ENCODE results near the gene EIF4EBP2. TPM values are rescaled to one million over a fixed set of nuclear protein-coding genes. Genes with fewer than 3 reads are reported as not detected.
A peak's percentile ranks its signal among the peaks of the same experiment; 100 is the strongest.

Gene EIF4EBP2
- polyA plus RNA-seq, 1 donor (not counting 4 experiments of a cell fraction or from before 2014, with no cell fraction given), result 18.9 TPM

DNA sequence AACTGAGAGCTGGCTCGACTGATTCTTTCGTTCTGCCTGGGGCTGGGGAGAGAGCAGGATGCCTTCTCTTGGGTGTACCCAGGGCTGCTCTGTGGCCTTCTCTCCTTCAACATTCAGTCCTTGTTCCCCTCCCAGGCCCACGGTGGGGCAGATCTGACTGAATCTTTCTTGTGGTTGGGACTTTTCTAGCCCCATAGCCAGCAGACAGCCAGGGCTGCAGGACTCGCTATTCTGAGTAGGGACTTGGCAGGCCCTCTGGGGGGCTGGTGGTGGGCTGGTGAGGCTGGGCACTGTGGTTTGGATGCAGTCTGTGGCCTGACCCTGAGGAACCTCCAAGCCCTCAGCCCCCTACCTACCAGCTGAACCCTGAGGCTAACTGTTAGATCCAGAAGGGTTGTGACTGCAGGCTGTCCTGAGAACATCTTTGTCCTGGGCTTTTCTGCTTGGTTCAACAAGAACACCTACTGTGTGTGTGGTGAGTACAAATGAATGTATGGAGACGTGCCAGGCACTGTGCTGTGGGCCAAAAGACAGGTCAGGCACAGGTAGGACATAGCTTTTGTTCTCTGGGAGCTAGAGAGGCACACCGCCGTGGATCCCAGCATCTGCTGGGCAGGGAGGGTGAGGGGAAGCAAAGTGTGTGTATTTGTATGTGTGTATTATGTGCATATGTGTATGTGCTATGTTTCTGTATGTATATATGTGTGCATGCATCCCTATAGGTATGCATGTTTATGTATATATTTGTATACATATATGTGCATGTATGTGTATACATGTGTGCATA lies 72.5 kb downstream of the EIF4EBP2 start:
- Histone ChIP-seq H3K9me3 (ENCODE audit: control insufficient read depth, low read depth, low read length) (no peaks in the 10 kb centered on the region), H3K4me3 (ENCODE audit: control insufficient read depth in 2 of 3, extremely low read depth in 1 of 3, insufficient read depth in 2 of 3, low read depth in 1 of 3, low read length in 3 of 3) (no peak overlapping the region), H3K27me3 (ENCODE audit: control insufficient read depth, extremely low read depth, insufficient read depth, low read length) (peaks cover 2% of the 10 kb centered on the region), H3K4me2 (ENCODE audit: control insufficient read depth, extremely low read depth, insufficient read depth, low read depth, low read length) (no peak overlapping the region), H3K9ac (ENCODE audit: control insufficient read depth, extremely low read depth, insufficient read depth, low read length) (no peak overlapping the region), H3K9me1 (ENCODE audit: control insufficient read depth, extremely low read depth, insufficient read depth, low read length) (no peaks in the 10 kb centered on the region), H3K79me2 (ENCODE audit: control insufficient read depth, insufficient read depth, low read length) (no peaks in the 10 kb centered on the region), H3K27ac (ENCODE audit: control insufficient read depth, insufficient read depth, low read length) (no peak overlapping the region), H2AFZ (ENCODE audit: control insufficient read depth, low read length) (no peak overlapping the region), H3K4me1 (ENCODE audit: control insufficient read depth, extremely low read depth, insufficient read depth, low read length) (peaks cover 36% of the 10 kb centered on the region), H4K20me1 (ENCODE audit: control insufficient read depth, extremely low read depth, insufficient read depth, low read length) (peaks cover 5% of the 10 kb centered on the region), H3K36me3 (ENCODE audit: control insufficient read depth in 2 of 2, extremely low read depth in 1 of 2, insufficient read depth in 2 of 2, low read length in 2 of 2) (no peaks in the 10 kb centered on the region)
- no peak for DNase-seq (ENCODE audit: low read depth, low spot score)
- TF ChIP-seq, protein P1, sequence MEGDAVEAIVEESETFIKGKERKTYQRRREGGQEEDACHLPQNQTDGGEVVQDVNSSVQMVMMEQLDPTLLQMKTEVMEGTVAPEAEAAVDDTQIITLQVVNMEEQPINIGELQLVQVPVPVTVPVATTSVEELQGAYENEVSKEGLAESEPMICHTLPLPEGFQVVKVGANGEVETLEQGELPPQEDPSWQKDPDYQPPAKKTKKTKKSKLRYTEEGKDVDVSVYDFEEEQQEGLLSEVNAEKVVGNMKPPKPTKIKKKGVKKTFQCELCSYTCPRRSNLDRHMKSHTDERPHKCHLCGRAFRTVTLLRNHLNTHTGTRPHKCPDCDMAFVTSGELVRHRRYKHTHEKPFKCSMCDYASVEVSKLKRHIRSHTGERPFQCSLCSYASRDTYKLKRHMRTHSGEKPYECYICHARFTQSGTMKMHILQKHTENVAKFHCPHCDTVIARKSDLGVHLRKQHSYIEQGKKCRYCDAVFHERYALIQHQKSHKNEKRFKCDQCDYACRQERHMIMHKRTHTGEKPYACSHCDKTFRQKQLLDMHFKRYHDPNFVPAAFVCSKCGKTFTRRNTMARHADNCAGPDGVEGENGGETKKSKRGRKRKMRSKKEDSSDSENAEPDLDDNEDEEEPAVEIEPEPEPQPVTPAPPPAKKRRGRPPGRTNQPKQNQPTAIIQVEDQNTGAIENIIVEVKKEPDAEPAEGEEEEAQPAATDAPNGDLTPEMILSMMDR (optimal IDR thresholded peaks at IDR 0.05 in 1 of 3, IDR thresholded peaks at IDR 0.05 in 1 of 3, conservative IDR thresholded peaks at IDR 0.05 in 1 of 3; ENCODE audit: extremely low read depth in 1 of 3, insufficient read depth in 2 of 3, low read length in 3 of 3), result no peak
- dilution Hi-C loops (cut with MboI; ENCODE audit: extremely low pct_ligation_motif_present, low sequenced_read_pairs), result no loop called here
- FAIRE-seq, result no peak

- Histone ChIP-seq H3K79me2 (ENCODE audit: control insufficient read depth, insufficient read depth, low read length) (no peaks in the 10 kb centered on the region), H4K20me1 (ENCODE audit: control insufficient read depth, extremely low read depth, insufficient read depth, low read length) (peaks cover 5% of the 10 kb centered on the region), H2AFZ (ENCODE audit: control insufficient read depth, low read length) (no peak overlapping the region), H3K9me3 (ENCODE audit: control insufficient read depth, low read depth, low read length) (no peaks in the 10 kb centered on the region), H3K27ac (ENCODE audit: control insufficient read depth, insufficient read depth, low read length) (no peak overlapping the region), H3K9ac (ENCODE audit: control insufficient read depth, extremely low read depth, insufficient read depth, low read length) (peak overlapping the region; percentile 63), H3K27me3 (ENCODE audit: control insufficient read depth, extremely low read depth, insufficient read depth, low read length) (peaks cover 2% of the 10 kb centered on the region), H3K4me2 (ENCODE audit: control insufficient read depth, extremely low read depth, insufficient read depth, low read depth, low read length) (peak overlapping the region; percentile 79), H3K4me1 (ENCODE audit: control insufficient read depth, extremely low read depth, insufficient read depth, low read length) (peaks cover 36% of the 10 kb centered on the region), H3K9me1 (ENCODE audit: control insufficient read depth, extremely low read depth, insufficient read depth, low read length) (no peaks in the 10 kb centered on the region), H3K4me3 (ENCODE audit: control insufficient read depth in 2 of 3, extremely low read depth in 1 of 3, insufficient read depth in 2 of 3, low read depth in 1 of 3, low read length in 3 of 3) (peak overlapping the region; percentile 36 to 66 (median 61)), H3K36me3 (ENCODE audit: control insufficient read depth in 2 of 2, extremely low read depth in 1 of 2, insufficient read depth in 2 of 2, low read length in 2 of 2) (no peaks in the 10 kb centered on the region)
- DNase-seq (ENCODE audit: low read depth, low spot score), result peak; percentile 68
- dilution Hi-C loops (cut with MboI; ENCODE audit: extremely low pct_ligation_motif_present, low sequenced_read_pairs), result no loop called here
- no peak for TF ChIP-seq EZH2 (IDR thresholded peaks at IDR 0.05; ENCODE audit: low read length)
- TF ChIP-seq, protein P1 (optimal IDR thresholded peaks at IDR 0.05 in 1 of 3, IDR thresholded peaks at IDR 0.05 in 1 of 3, conservative IDR thresholded peaks at IDR 0.05 in 1 of 3; ENCODE audit: extremely low read depth in 1 of 3, insufficient read depth in 2 of 3, low read length in 3 of 3), result no peak
- peak; percentile 72 for FAIRE-seq
Observed at GRCh38 chr10:70477661-70478162, 73.8 kb downstream of the EIF4EBP2 start.

Other genes with a start within 250 kb of the EIF4EBP2 start
- gene SAR1A, start 233.6 kb upstream of the EIF4EBP2 start, polyA plus RNA-seq, result 71.4 to 109 TPM (median 80.2 TPM) in 3 replicates
- 201 to 324 TPM (median 203 TPM) in 3 replicates for gene PPA1, start 170.7 kb upstream of the EIF4EBP2 start, polyA plus RNA-seq
- not detected in 3 replicates for gene NPFFR1, start 120.1 kb upstream of the EIF4EBP2 start, polyA plus RNA-seq
- 0.54 to 1.6 TPM (median 0.93 TPM) in 3 replicates for gene LRRC20, start 21.5 kb upstream of the EIF4EBP2 start, polyA plus RNA-seq
- gene NODAL, start 37.5 kb downstream of the EIF4EBP2 start, polyA plus RNA-seq, result 0.30 to 0.46 TPM (median 0.45 TPM) in 3 replicates
- gene PALD1, start 74.6 kb downstream of the EIF4EBP2 start, polyA plus RNA-seq, result 0.72 to 1.4 TPM (median 0.83 TPM) in 3 replicates
- 0.02 to 0.09 TPM in 2 of 3 replicates, not detected in the other for gene PRF1, start 198.6 kb downstream of the EIF4EBP2 start, polyA plus RNA-seq